ENCODE results near the gene ZAR1.

GRCh38 chr4:48499551-48500066, 9.6 kb downstream of the ZAR1 start:
- no peak for TF ChIP-seq POLR2AphosphoS5 (IDR thresholded peaks at IDR 0.05; ENCODE audit: insufficient read depth in 1 of 2, low read depth in 1 of 2)
- TF ChIP-seq, protein P1, sequence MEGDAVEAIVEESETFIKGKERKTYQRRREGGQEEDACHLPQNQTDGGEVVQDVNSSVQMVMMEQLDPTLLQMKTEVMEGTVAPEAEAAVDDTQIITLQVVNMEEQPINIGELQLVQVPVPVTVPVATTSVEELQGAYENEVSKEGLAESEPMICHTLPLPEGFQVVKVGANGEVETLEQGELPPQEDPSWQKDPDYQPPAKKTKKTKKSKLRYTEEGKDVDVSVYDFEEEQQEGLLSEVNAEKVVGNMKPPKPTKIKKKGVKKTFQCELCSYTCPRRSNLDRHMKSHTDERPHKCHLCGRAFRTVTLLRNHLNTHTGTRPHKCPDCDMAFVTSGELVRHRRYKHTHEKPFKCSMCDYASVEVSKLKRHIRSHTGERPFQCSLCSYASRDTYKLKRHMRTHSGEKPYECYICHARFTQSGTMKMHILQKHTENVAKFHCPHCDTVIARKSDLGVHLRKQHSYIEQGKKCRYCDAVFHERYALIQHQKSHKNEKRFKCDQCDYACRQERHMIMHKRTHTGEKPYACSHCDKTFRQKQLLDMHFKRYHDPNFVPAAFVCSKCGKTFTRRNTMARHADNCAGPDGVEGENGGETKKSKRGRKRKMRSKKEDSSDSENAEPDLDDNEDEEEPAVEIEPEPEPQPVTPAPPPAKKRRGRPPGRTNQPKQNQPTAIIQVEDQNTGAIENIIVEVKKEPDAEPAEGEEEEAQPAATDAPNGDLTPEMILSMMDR (IDR thresholded peaks at IDR 0.05), result no peak

Measured in vagina (tissue), 2 donors.